Midbrain (tissue), 1 donor: ENCODE results near the gene STMN3.
"Not testable (repeated sequence)": the region's sequence is repeated elsewhere in the genome, so short reads cannot be mapped to it uniquely, and the experiment has no call there.

Experiments used
- DNase-seq: peaks from one replicate; lab custom pipeline; 2025; lab: John Stamatoyannopoulos, UW

The STMN3 gene

GRCh38 chr20:63635431-63636141 lies 17.6 kb downstream of the STMN3 start:
- DNase-seq = no peak

DNA sequence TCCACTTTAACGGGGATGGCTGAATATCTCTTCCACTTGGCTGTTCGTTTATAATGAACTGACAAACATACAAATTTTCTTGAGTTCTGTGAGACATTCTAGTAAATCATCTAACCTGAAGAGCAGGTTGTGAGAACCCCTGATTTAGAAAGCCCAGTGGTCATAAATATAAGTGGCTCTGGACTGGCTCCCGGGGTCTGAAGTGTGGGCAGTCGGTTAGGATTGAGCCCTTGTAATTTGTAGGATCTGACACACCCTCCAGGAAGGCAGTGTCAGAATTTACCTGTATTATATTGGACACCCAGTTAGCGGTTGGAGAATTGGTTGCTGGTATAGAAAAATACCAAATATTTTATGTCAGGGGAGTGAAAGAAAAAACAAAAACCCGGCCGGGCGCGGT lies 19.5 kb downstream of the STMN3 start:
- no peak for DNase-seq

- not testable (repeated sequence) for DNase-seq
Measured at GRCh38 chr20:63631426-63631825, 21.8 kb downstream of the STMN3 start.

GRCh38 chr20:63630956-63631355 lies 22.3 kb downstream of the STMN3 start:
- not testable (repeated sequence) for DNase-seq

GRCh38 chr20:63628246-63628975 lies 24.8 kb downstream of the STMN3 start:
- peak; percentile 24 for DNase-seq

DNA sequence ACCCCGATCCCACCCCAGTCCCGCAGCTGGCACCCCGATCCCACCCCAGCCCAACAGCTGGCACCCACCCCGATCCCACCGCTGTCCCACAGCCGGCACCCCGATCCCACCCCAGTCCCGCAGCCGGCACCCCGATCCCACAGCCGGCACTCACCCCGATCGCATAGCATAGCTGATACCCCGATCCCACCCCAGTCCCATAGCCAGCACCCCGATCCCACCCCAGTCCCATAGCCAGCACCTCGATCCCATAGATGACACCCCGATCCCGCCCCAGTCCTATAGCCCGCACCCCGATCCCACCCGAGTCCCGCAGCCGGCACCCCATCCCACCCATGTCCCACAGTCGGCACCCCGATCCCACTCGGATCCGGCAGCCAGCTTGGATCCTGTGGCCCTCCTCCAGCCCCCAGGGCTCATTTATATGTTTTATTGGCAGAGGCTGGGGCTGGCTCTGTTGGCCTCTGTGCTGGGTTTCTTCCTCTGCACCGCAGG lies 25.4 kb downstream of the STMN3 start:
- no peak for DNase-seq

DNA sequence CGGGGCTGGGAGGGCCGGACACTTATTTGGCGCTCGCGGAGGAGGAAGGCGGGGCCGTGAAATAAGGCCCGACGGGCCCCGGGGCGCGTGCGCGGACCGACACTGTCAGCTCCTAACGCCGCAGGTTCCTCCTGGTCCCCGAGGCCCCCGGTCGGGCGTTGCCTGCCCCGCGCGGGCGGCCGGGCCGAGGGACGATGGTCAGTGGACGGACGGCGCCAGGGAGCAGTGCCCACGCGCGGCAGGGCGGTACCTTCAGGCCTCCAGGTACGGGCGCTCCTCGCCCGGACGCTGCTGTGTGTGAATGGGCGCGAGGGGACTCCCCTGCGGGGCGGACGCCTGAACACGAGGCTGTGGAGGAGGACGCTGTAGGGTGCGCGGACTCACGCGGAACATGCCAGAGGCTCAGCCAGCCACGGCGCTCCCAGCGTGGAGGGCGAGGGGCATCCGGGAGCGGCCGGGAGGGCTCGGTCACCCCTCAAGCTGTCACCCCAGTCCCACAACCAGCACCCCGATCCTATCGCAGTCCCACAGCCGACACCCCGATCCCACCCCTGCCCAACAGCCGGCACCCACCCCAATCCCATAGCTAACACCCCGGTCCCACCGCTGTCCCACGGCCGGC lies 26.0 kb downstream of the STMN3 start:
- peak; percentile 91 for DNase-seq

- peak; percentile 85 for DNase-seq
Measured at GRCh38 chr20:63626424-63627128, 26.6 kb downstream of the STMN3 start, which contains the start of gene GMEB2. GMEB2 (minus strand) TSS chr20:63627101; CDS start chr20:63619397, 7,704 bp downstream.

- no peak for DNase-seq
Measured at GRCh38 chr20:63625771-63626423, 27.3 kb downstream of the STMN3 start.

GRCh38 chr20:63624486-63624885 lies 28.7 kb downstream of the STMN3 start:
- no peak for DNase-seq

DNA sequence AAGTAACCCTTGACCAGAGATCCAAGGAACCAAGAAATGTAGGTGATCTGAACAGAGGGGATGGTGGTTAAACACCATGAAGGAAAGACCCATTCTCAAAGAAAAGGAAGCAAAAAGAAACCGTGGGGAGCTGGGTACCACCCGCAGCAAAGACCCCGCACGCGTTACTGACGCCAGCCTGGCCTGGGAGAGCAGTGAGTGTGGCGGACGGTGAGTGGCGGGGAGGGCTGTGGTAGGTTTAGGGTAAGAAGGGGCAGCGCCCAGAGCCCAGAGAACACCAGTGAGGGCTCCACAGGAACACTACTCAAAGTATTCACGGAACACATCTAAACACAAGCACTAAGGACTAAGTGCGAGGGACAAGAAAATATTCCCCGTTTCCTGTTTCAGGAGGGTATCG lies 30.5 kb downstream of the STMN3 start:
- no peak for DNase-seq

GRCh38 chr20:63622096-63622495 lies 31.1 kb downstream of the STMN3 start:
- no peak for DNase-seq

- no peak for DNase-seq
Measured at GRCh38 chr20:63620991-63621390, 32.2 kb downstream of the STMN3 start.

DNA sequence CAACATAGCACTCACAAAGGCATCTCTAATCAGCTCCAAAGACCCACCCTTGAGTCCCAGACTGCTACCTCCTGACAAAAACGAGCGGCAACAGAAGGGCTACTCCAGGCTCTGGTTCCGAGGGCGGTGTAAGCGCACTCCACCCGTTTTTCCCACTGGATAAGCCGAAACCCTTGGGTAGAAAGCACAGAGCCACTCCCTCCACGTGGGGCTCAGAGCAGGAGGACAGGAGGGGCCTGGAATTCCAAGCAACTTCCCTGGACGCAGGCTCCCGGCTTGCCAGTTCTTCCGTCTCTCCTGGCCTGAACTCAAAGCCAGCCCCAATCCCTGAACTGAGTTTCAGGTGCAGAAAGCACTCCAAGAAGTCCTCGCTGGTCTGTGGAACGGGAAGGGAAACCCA lies 33.7 kb downstream of the STMN3 start:
- no peak for DNase-seq

DNA sequence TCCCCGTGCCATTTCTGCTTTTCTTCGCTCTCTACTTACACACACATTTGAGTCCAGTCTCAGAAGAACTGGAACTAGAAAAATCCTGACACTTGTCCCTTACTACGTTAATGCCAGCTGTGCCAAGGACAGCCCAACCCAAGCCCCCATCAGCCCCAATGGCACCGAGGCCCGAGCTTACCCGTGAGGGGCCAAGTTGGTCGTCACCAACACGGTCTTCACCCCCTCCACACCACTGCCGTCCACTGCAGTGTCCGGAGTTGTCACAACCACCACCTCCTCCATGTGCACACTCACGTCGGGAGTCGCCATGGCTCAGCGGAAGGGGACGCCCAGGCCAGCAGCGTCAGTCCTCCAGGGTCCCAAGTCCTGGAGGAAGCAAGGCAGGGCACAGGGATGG lies 34.1 kb downstream of the STMN3 start:
- DNase-seq = no peak

DNA sequence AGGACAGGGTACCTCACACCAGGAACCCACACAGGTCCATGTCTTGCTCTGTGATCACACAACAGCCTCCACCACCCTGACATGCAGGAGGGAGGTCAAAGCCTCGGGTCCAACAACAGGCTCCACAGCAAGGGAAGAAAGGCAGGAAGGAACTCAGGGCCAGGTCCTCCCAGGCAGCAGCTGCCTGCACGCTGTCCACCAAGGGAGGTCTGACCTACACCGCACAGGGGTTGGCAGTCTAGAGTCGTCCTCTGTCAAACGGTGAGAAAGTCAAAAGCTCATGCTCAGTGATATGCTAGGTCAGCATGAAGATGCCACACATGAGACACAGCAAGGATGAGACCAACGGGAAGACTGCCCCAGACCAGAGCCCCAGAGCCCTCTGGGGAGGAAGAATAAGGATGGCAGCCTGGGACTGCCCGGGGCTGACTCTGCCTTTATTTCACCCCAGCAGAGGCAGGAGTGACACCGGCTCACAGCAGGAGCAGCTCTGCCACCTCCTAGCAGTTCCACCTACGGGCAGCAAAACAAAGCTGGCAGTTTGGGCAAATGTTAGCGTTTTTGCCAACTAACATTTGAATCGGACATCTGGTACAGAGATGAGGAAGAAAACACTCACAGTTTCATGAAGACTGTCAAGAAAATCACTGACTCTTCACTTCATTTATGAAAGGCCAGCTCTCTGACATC lies 34.8 kb downstream of the STMN3 start:
- DNase-seq = no peak

- DNase-seq = no peak
Measured at GRCh38 chr20:63617876-63618265, 35.4 kb downstream of the STMN3 start.

DNA sequence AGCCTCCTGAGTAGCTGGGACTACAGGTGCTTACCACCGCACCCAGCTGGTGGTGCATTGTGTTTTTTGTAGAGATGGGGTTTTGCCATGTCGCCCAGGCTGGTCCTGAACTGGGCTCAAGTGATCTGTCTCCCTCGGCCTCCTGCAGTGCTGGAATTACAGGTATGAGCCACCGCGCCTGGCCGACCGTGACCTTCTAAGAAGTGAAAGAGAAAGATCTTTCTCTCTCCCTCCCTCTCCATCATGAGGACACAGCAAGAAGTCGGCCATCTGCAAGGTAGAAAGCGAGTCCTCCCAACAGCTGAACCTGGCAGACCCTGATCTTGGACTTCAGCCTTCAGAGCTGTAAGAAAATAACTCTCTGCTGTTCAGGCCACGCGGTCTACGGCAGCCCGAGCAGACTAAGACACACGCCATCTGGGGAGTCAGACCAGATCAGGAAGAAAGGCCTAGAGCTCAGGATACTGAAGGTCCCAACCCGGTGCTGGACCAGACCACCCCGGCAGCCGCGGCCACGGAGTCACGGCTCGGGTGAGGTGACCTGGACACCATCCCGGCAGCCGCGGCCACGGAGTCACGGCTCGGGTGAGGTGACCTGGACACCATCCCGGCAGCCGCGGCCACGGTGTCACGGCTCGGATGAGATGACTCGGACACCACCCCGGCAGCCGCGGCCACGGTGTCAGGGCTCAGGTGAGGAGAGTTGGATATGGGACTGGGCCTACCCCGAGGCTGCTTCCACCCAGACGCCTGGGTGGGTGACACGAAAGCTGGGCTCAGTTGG lies 35.9 kb downstream of the STMN3 start:
- DNase-seq = no peak

DNA sequence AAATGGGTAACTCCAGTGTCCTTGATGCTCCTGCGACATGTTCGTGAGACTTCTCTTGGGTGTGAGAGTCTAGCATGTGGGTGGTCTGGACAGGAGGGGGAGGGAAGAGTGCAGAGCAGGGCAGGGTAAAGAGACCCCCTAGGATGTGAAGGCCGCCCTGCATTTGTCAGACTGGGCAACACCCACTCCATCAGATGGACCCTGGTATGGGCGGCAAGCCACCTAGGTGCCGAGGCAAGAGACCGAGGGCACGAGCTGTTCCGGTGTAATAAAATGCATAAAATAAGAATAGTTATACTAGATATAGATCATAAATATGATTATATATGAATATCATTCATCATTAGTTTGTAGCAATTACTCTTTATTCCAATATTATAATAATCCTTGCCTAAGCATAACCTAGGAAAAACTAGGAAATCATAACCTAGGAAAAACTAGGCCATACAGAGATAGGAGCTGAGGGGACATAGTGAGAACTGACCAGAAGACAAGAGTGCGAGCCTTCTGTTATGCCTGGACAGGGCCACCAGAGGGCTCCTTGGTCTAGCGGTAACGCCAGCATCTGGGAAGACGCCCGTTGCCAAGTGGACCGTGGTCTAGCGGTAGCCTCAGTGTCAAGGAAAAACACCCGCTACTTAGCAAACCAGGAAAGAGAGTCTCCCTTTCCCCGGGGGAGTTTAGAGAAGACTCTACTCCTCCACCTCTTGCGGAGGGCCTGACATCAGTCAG lies 39.2 kb downstream of the STMN3 start:
- not testable (repeated sequence) for DNase-seq
